Epithelial cell of esophagus (primary cell): ENCODE results near the gene ICAM5.

Experiments used
- DNase-seq: peaks from one replicate; pipeline ENCODE4 v3.0.0; 2010; ENCODE audit warnings: low read depth
- H3K4me3 ChIP-seq: 2 replicates; pipeline ENCODE4 v1.5.1; 2011; ENCODE audit warnings: mild to moderate bottlenecking, low read length, control low read depth
- TF ChIP-seq, protein P1 (sequence below): IDR thresholded peaks from 2 replicates; pipeline ENCODE4 v1.5.1; 2011; ENCODE audit warnings: low read depth, mild to moderate bottlenecking, low read length, control low read depth, inconsistent platforms; ENCODE audit not compliant: insufficient read depth; ENCODE audit errors: missing control alignments

ICAM5 gene

DNA sequence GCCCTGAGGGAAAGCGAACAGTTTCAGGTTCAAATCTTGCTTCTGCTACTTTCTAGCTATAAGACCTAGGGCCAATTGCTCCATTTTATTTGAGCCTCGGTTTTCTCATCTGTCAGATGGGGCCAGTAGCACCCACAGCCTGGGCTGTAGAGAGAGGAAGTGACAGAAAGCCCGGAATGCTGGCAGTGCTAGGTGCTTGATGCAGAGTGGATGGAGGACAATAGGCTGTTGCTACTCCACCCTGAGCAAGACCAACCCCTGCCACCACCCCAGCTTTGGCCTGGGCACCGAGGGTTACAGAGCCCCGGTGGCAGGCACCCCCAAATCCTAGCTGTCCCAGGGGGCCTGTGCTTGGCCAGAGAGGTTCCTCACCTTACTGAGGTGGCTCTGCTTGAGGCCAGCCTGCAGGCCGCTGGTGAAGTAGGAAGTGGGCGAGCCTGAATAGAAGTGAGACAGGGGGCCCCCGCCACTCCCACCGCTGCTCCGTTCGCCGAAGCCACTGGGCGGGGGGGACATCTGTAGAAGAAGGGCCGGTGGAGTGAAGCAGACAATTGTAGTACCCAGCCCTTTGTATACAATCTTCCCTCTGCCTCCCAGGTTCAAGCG lies 28.2 kb downstream of the ICAM5 start:
- no peak for DNase-seq
- H3K4me3 ChIP-seq = no peak overlapping the region
- TF ChIP-seq, protein P1, sequence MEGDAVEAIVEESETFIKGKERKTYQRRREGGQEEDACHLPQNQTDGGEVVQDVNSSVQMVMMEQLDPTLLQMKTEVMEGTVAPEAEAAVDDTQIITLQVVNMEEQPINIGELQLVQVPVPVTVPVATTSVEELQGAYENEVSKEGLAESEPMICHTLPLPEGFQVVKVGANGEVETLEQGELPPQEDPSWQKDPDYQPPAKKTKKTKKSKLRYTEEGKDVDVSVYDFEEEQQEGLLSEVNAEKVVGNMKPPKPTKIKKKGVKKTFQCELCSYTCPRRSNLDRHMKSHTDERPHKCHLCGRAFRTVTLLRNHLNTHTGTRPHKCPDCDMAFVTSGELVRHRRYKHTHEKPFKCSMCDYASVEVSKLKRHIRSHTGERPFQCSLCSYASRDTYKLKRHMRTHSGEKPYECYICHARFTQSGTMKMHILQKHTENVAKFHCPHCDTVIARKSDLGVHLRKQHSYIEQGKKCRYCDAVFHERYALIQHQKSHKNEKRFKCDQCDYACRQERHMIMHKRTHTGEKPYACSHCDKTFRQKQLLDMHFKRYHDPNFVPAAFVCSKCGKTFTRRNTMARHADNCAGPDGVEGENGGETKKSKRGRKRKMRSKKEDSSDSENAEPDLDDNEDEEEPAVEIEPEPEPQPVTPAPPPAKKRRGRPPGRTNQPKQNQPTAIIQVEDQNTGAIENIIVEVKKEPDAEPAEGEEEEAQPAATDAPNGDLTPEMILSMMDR = no peak

DNA sequence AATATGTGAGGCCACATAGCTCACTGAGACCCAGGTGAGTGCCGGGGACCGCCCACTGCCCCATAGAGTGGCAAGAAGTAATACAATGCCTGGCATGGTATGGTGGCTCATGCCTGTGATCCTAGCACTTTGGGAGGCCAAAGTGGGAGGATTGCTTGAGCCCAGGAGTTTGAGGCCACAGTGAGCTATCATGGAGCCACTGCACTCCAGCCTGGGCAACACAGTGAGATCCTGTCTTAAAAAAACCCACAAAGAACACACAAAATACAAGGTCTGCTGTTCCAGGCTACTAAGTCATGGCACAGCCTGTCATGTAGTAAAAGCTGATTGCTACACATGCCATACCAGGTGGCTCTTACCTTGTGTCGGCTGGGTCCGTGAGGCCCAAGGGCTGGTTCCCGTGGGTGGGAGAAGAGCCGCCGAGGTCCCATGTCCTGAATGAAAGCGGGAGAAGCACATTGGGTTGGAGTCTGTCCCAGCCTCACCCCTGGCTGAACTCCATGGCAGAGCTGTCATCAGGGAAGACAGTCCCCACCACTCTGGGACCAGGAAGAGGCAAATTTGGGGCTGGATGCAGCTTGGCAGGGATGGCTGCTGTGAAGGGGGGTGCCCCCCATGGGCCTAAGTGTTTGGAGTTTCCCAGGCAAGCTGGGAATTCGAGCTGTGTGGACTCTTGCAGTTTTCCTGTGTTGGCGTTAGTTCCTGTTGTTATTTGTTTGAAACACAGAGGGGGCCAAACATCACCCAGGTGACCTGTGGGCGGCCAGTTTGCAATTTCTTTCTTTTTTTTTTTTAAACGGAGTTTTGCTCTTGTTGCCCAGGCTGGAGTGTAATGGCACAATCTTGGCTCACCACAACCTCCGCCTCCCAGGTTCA lies 29.3 kb downstream of the ICAM5 start:
- TF ChIP-seq, protein P1 = no peak
- H3K4me3 ChIP-seq = no peak overlapping the region
- no peak for DNase-seq

DNA sequence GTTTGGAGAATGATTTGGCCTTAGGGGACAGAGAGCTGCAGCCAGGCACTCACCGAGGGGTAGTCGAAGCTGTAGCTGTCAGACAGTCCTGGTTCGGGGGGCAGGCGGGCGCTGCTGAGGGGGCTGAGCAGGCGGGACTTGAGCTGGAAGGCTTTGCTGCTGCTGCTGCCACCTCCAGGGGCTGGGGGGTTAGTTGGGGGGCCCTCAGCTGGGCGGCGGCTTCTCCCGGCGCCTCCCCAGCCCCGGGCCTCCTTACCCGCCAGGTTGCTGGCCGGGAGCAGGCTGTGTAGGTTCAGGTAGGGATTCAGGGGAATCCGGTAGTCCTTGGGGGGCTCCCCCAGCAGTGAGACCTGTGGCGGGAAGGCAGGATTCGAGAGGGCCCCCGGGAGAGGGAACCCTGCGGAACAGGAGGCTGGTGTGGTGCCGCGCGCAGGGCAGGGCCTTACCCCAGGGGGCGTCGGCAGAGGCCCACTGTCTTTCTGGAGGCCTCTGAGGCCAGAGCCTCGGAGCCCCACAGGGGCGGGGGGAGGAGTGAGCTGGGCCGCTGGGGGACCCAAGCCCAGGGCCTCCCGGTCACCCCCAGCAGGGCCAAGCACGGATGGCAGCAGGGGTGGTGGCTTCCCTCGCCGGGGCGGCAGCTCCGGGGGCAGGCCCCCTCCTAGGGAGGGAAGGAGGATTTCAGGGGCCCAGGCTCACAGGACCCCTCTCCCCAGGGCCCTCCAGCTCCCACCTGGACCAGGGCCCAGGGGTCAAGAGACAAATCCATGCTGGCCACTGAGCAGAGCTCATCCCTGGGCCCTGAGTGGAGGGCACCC lies 31.1 kb downstream of the ICAM5 start:
- TF ChIP-seq, protein P1 = no peak
- H3K4me3 ChIP-seq = no peak overlapping the region
- DNase-seq = no peak

DNA sequence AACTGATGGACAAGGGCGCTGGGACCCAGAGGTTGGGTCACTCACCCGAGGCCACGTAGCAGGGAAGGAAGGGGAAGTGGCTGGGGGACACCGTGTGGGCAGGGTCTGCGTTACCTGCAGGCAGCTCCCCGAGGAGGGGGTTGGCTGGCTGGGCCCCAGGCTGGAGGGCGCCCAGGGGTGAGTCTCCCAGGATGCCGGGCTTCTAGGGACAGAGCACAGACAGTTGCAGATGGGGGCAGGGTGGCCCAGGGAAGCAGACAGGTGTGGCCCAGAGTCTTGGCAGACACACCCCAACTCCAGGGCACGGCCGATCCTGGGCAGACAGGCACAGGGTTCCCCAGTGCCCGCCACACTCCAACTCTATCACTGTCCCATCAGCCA lies 31.7 kb downstream of the ICAM5 start:
- TF ChIP-seq, protein P1 = no peak
- DNase-seq = no peak
- no peak overlapping the region for H3K4me3 ChIP-seq

DNA sequence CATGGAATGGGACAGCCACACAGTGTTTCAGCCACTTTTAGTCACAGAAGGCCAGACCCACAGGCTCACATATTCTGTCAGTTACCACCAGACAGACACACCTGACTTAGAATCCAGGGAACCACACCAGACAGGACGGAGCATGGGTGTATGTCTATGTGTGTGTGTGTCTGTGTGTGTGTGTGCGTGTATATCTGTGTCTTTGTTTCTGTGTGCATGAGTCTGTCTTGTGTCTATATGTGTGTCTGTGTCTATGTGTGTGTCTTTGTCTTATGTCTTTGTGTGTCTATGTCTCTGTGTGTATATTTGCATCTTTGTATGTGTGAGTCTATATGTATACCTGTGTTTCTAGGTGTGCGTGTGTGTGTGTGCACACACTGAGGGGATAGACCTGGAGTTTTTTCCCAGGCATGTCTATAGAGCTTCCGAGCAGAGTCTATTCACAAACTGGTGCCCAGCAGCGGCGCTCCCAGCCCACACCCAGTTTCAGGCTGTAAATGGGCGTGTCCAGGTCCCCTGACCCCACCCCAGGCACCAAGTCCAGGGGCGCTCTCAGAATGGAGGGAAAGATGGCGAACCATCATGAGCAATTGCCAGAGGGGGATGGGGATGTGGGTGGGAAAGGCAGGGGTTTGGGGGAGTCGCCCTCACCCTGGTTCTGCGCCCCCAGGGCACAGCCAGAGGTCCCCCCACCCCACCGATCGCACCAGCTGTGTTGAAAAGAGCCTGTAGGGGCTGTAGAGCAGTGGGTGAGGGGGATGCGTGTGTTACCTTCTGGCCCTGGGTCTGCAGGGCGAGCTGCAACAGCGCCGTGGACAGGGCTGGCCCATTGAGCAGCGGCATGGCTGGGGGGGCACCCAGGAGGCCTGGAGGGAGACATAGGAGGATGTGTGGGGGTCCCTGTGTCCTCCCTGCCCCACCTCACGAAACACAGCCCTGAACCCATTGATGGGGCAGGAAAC lies 32.4 kb downstream of the ICAM5 start:
- no peak for DNase-seq
- no peak overlapping the region for H3K4me3 ChIP-seq
- TF ChIP-seq, protein P1 = no peak

DNA sequence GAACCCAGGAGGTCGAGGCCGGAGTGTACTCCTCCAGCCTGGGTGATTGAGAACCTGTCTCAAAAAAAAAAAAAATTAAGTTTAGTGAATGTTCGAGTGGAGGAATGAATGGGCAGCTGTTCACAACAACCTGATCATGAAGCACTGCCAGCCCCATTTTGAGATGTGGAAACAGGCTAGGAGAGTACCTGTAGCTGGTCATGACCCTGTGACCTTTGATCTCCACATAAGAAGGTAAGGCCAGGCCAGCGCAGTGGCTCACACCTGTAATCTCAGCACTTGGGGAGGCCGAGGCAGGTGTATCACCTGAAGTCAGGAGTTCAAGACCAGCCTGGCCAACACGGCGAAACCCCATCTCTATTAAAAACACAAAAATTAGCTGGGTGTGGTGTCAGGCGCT lies 36.0 kb downstream of the ICAM5 start:
- DNase-seq = no peak
- no peak overlapping the region for H3K4me3 ChIP-seq
- TF ChIP-seq, protein P1 = no peak
